Astrocyte (in vitro differentiated cells and primary cell): ENCODE measurements around the gene MAP3K6. TPM values are rescaled to one million over a fixed set of nuclear protein-coding genes. Genes with fewer than 3 reads are reported as not detected.

Source experiments
- DNase-seq: peaks from one replicate; pipeline ENCODE4 v3.0.0-alpha.2; 2010; ENCODE audit warnings: low read depth
- FAIRE-seq: peaks from 2 replicates; lab custom pipeline; 2011; peaks lifted over from hg19 to GRCh38; lab: Jason Lieb, UNC
- H2AFZ ChIP-seq: 2 replicates; pipeline ENCODE4 v1.6.0; 2012; ENCODE audit warnings: low read depth, low read length, inconsistent platforms
- H3K27ac ChIP-seq: 2 replicates; pipeline ENCODE4 v1.5.1; 2011; ENCODE audit warnings: low read depth, low read length, inconsistent platforms
- H3K27me3 ChIP-seq: 2 replicates; pipeline ENCODE4 v1.6.0; 2011; ENCODE audit warnings: low read length, inconsistent platforms; ENCODE audit not compliant: insufficient read depth
- H3K36me3 ChIP-seq: 2 replicates; pipeline ENCODE4 v1.5.1; 2011; ENCODE audit warnings: low read length, inconsistent platforms; ENCODE audit not compliant: insufficient read depth
- H3K4me1 ChIP-seq: 2 replicates; pipeline ENCODE4 v1.5.1; 2011; ENCODE audit warnings: low read length, inconsistent platforms; ENCODE audit not compliant: insufficient read depth
- H3K4me2 ChIP-seq: 2 replicates; pipeline ENCODE4 v1.6.0; 2012; ENCODE audit warnings: low read length, inconsistent platforms
- H3K4me3 ChIP-seq: 2 replicates; pipeline ENCODE4 v1.5.1; 2011; ENCODE audit warnings: low read depth, mild to moderate bottlenecking, low read length, inconsistent platforms; ENCODE audit not compliant: insufficient read depth
- H3K79me2 ChIP-seq: 2 replicates; pipeline ENCODE4 v1.6.0; 2012; ENCODE audit warnings: mild to moderate bottlenecking, low read length, inconsistent platforms; ENCODE audit not compliant: insufficient read depth
- H3K9ac ChIP-seq: 2 replicates; pipeline ENCODE4 v1.6.0; 2012; ENCODE audit warnings: mild to moderate bottlenecking, low read length, inconsistent platforms
- H3K9me3 ChIP-seq: 2 replicates; pipeline ENCODE4 v1.5.1; 2012; ENCODE audit warnings: low read depth, mild to moderate bottlenecking, low read length, inconsistent platforms; ENCODE audit not compliant: insufficient read depth
- H4K20me1 ChIP-seq: 2 replicates; pipeline ENCODE4 v1.6.0; 2012; ENCODE audit warnings: low read length, inconsistent platforms; ENCODE audit not compliant: insufficient read depth
- H3K27ac Mint-ChIP-seq: one replicate; pipeline ENCODE4 v1.8.0; 2021; ENCODE audit warnings: mild to moderate bottlenecking, mixed read lengths; ENCODE audit not compliant: unreplicated experiment
- H3K27me3 Mint-ChIP-seq: one replicate; pipeline ENCODE4 v1.8.0; 2021; ENCODE audit warnings: low read depth, mixed read lengths; ENCODE audit not compliant: unreplicated experiment
- H3K36me3 Mint-ChIP-seq: one replicate; pipeline ENCODE4 v1.8.0; 2021; ENCODE audit warnings: low read depth, mixed read lengths; ENCODE audit not compliant: unreplicated experiment
- H3K4me1 Mint-ChIP-seq: one replicate; pipeline ENCODE4 v1.8.0; 2021; ENCODE audit warnings: low read depth, mixed read lengths; ENCODE audit not compliant: unreplicated experiment
- H3K4me3 Mint-ChIP-seq: one replicate; pipeline ENCODE4 v1.8.0; 2021; ENCODE audit warnings: mild to moderate bottlenecking, moderate library complexity, mixed read lengths; ENCODE audit not compliant: unreplicated experiment
- H3K9me3 Mint-ChIP-seq: one replicate; pipeline ENCODE4 v1.8.0; 2021; ENCODE audit warnings: mild to moderate bottlenecking, mixed read lengths; ENCODE audit not compliant: unreplicated experiment
- EZH2 ChIP-seq: IDR thresholded peaks from 2 replicates; pipeline ENCODE4 v1.6.1; 2012; ENCODE audit warnings: mild to moderate bottlenecking, low read length, inconsistent platforms; ENCODE audit not compliant: insufficient read depth
- total RNA-seq: library from RNA; stranded (reverse); gene quantifications from 2 replicates; pipeline ENCODE4 v1.2.1, GENCODE V29; 2021
- TF ChIP-seq, protein P1 (sequence below): IDR thresholded peaks from 2 replicates; pipeline ENCODE4 v1.5.1; 2011; ENCODE audit warnings: low read depth, mild to moderate bottlenecking, inconsistent platforms, low read length, moderate library complexity; ENCODE audit not compliant: insufficient read depth

MAP3K6 gene
- total RNA-seq, 1 donor from 2014 or later = 16.8 TPM

DNA sequence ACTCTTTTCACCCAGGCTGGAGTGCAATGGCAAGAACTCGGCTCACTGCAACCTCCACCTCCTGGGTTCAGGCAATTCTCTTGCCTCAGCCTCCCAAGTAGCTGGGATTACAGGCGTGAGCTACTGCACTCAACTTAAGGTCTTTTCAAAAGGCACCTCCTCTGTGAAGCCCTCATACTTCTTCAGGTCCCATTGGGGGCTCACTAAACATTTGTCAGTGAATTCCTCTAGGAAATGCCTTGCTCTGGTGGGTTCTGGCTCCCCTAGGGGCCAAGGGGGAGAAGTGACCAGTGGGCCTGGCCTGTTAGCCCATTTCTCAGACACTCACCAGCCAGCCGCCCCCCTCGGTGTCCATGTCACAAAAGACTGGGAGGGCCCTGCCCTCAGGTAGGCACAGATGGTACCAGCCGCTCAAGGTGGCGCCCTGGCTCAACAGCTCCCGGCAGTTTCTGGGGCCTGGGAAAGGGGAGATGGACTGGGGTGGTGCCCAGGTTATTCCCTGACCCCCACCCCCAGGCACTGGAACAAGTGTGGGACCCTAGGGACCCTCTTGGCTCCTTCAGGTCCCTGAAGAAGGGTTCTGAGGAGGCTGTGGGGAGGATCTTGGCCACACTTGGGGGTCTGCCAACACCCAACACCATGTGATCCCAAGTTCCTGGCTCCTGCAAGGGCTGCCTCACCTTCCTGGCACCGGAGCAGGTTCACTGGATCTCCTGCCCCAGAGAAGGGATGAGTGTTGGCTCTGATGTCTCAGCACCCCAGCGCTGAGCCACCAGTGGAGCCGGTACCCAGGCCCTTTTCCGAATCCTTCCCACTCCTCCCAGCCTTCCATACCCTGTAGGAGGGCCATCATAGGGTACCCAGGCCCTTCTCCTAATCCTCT lies 6.3 kb upstream of the MAP3K6 start:
- no peak overlapping the region for H2AFZ ChIP-seq
- no peak overlapping the region for H3K4me2 ChIP-seq
- no peak for FAIRE-seq
- no peaks in the 10 kb centered on the region for H3K79me2 ChIP-seq
- H4K20me1 ChIP-seq = no peaks in the 10 kb centered on the region
- H3K27ac ChIP-seq = no peak overlapping the region
- no peaks in the 10 kb centered on the region for H3K9me3 ChIP-seq
- H3K4me1 ChIP-seq = no peaks in the 10 kb centered on the region
- H3K27me3 ChIP-seq = no peaks in the 10 kb centered on the region
- no peak for DNase-seq
- Mint-ChIP-seq H3K9me3 (no peaks in the 10 kb centered on the region), H3K4me1 (no peaks in the 10 kb centered on the region), H3K36me3 (no peaks in the 10 kb centered on the region), H3K27me3 (peaks cover 12% of the 10 kb centered on the region), H3K4me3 (no peak overlapping the region), H3K27ac (no peak overlapping the region)
- no peak for TF ChIP-seq EZH2
- TF ChIP-seq, protein P1, sequence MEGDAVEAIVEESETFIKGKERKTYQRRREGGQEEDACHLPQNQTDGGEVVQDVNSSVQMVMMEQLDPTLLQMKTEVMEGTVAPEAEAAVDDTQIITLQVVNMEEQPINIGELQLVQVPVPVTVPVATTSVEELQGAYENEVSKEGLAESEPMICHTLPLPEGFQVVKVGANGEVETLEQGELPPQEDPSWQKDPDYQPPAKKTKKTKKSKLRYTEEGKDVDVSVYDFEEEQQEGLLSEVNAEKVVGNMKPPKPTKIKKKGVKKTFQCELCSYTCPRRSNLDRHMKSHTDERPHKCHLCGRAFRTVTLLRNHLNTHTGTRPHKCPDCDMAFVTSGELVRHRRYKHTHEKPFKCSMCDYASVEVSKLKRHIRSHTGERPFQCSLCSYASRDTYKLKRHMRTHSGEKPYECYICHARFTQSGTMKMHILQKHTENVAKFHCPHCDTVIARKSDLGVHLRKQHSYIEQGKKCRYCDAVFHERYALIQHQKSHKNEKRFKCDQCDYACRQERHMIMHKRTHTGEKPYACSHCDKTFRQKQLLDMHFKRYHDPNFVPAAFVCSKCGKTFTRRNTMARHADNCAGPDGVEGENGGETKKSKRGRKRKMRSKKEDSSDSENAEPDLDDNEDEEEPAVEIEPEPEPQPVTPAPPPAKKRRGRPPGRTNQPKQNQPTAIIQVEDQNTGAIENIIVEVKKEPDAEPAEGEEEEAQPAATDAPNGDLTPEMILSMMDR = peak; percentile 13
- no peak overlapping the region for H3K9ac ChIP-seq
- no peaks in the 10 kb centered on the region for H3K36me3 ChIP-seq
- no peak overlapping the region for H3K4me3 ChIP-seq

DNA sequence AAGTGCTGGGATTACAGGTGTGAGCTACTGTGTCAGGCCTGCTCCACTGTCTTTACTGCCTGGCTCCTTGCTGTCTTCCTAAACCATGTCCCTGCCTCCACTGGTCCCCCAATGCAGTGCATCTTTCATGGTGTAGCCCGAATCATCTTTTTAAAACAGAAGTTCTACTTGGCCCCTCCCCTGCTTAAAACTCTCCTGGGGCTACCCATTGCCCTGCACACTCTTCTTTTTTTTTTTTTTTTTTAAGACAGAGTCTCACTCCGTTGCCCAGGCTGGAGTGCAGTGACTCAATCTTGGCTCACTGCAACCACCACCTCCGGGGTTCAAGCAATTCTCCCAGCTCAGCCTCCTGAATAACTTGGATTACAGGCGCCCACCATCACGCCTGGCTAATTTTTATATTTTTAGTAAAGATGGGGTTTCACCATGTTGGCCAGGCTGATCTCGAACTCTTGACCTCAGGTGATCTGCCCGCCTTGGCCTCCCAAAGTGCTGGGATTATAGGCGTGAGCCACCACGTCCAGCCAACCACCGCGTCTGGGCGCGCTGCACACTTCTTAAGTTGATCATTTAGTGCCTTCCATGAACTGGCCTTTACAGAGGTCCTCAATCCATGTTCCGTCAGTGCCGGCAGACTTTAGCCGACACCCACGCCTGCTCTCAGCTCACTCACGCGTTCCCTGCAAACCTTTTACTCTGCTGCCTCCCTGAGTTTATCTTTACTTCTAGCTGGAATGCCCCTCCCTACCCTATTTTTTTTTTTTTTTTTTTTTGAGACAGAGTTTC lies 5.5 kb upstream of the MAP3K6 start:
- Histone ChIP-seq H3K4me1 (peaks cover under 1% of the 10 kb centered on the region), H3K9ac (no peak overlapping the region), H4K20me1 (no peaks in the 10 kb centered on the region), H3K27ac (no peak overlapping the region), H2AFZ (no peak overlapping the region), H3K4me2 (no peak overlapping the region), H3K4me3 (no peak overlapping the region), H3K79me2 (no peaks in the 10 kb centered on the region), H3K27me3 (no peaks in the 10 kb centered on the region), H3K9me3 (no peaks in the 10 kb centered on the region), H3K36me3 (no peaks in the 10 kb centered on the region)
- Mint-ChIP-seq H3K9me3 (no peaks in the 10 kb centered on the region), H3K27me3 (peaks cover 12% of the 10 kb centered on the region), H3K27ac (no peak overlapping the region), H3K4me1 (no peaks in the 10 kb centered on the region), H3K4me3 (no peak overlapping the region), H3K36me3 (no peaks in the 10 kb centered on the region)
- FAIRE-seq (no peak), DNase-seq (no peak)
- TF ChIP-seq, protein P1 = no peak
- no peak for TF ChIP-seq EZH2
